GM18517 (cell line): ENCODE measurements around the gene CAMSAP1.
"Not testable (repeated sequence)": the region's sequence is repeated elsewhere in the genome, so short reads cannot be mapped to it uniquely, and the experiment has no call there.

Source experiments
- ATAC-seq: cut with Tn5 transposase; IDR thresholded peaks from one replicate; pipeline ENCODE4 v1.9.1; 2021; ENCODE audit warnings: mild to moderate bottlenecking, moderate library complexity; ENCODE audit not compliant: unreplicated experiment

The CAMSAP1 gene

GRCh38 chr9:135920973-135921585 is 13.7 kb upstream of the CAMSAP1 start:
- no peak for ATAC-seq

- no peak for ATAC-seq
Measured at GRCh38 chr9:135920256-135920930, 13.0 kb upstream of the CAMSAP1 start.

GRCh38 chr9:135919318-135919890 is 12.1 kb upstream of the CAMSAP1 start:
- no peak for ATAC-seq

GRCh38 chr9:135916227-135916626 is 8.9 kb upstream of the CAMSAP1 start:
- not testable (repeated sequence) for ATAC-seq

GRCh38 chr9:135914921-135915320 is 7.6 kb upstream of the CAMSAP1 start:
- no peak for ATAC-seq

- ATAC-seq, result not testable (repeated sequence)
Measured at GRCh38 chr9:135911233-135911632, 3.9 kb upstream of the CAMSAP1 start.

- ATAC-seq, result no peak
Measured at GRCh38 chr9:135910757-135911156, 3.4 kb upstream of the CAMSAP1 start.

- ATAC-seq, result no peak
Measured at GRCh38 chr9:135910216-135910615, 2.9 kb upstream of the CAMSAP1 start.

- ATAC-seq, result no peak
Measured at GRCh38 chr9:135909371-135909770, 2.0 kb upstream of the CAMSAP1 start.

GRCh38 chr9:135908754-135909204 is 1.4 kb upstream of the CAMSAP1 start:
- no peak for ATAC-seq

GRCh38 chr9:135908093-135908753 is 877 bp upstream of the CAMSAP1 start:
- no peak for ATAC-seq

- ATAC-seq, result peak; percentile 17
Measured at GRCh38 chr9:135907006-135907430, 328 bp downstream of the CAMSAP1 start.

- peak; percentile 7 for ATAC-seq
Measured at GRCh38 chr9:135906291-135907005, 898 bp downstream of the CAMSAP1 start.

- no peak for ATAC-seq
Measured at GRCh38 chr9:135905380-135906258, 1.7 kb downstream of the CAMSAP1 start.

GRCh38 chr9:135903786-135904520 is 3.4 kb downstream of the CAMSAP1 start:
- no peak for ATAC-seq

GRCh38 chr9:135903358-135903656 is 4.0 kb downstream of the CAMSAP1 start:
- no peak for ATAC-seq

GRCh38 chr9:135902655-135903357 is 4.5 kb downstream of the CAMSAP1 start:
- ATAC-seq, result no peak

- no peak for ATAC-seq
Measured at GRCh38 chr9:135901826-135902225, 5.5 kb downstream of the CAMSAP1 start.
